ENCODE measurements around the gene BCKDK.

DNA sequence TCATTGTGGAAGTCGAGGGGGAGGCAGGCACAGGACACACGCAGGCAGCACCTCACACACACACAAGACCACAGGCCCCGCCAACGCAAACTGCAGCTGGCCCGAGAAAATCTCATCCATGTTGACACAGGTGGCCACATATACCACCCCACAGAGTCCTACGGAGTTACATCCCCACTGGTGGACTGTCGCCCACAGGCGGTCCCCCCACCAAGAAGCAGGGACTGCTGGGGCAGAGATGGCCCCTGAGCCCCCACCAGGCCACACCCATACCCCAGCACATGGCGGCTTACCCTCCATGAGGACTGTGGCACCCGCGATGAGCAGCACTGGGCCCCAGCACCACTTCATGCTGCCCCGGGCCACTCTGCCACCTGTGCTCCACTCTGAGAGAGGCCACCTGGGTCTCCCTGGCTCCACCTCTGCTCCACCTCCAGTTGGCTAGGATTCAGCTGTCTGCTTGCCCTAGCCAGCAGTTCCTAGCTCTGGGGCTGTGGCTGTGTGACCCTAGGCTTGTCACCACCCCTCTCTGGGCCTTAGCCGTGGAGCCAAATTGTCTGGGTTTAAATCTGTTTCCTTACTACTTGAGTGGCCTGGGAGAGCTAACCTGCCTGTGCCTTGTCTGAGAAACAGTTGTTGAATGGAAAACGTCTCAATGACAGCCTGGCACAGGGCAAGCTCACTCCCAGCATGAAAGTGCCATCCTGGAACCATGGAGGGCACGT is 19.6 kb upstream of the BCKDK start, which contains the start of gene PRSS53:
- no peak for TF ChIP-seq ZNF274 (IDR thresholded peaks at IDR 0.05; ENCODE audit: borderline replicate concordance, extremely low read depth, low read length)
- no peak for TF ChIP-seq NRF1 (IDR thresholded peaks at IDR 0.05; ENCODE audit: low read depth, low read length)
- TF ChIP-seq, protein P1, sequence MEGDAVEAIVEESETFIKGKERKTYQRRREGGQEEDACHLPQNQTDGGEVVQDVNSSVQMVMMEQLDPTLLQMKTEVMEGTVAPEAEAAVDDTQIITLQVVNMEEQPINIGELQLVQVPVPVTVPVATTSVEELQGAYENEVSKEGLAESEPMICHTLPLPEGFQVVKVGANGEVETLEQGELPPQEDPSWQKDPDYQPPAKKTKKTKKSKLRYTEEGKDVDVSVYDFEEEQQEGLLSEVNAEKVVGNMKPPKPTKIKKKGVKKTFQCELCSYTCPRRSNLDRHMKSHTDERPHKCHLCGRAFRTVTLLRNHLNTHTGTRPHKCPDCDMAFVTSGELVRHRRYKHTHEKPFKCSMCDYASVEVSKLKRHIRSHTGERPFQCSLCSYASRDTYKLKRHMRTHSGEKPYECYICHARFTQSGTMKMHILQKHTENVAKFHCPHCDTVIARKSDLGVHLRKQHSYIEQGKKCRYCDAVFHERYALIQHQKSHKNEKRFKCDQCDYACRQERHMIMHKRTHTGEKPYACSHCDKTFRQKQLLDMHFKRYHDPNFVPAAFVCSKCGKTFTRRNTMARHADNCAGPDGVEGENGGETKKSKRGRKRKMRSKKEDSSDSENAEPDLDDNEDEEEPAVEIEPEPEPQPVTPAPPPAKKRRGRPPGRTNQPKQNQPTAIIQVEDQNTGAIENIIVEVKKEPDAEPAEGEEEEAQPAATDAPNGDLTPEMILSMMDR (IDR thresholded peaks at IDR 0.05; ENCODE audit: control extremely low read depth in 1 of 3, insufficient read depth in 1 of 3, low read depth in 1 of 3, low read length in 3 of 3), result no peak
- TF ChIP-seq NANOG (IDR thresholded peaks at IDR 0.05; ENCODE audit: insufficient read depth, low read depth, low read length, poor library complexity, severe bottlenecking), result no peak
- no peak for TF ChIP-seq TCF12 (IDR thresholded peaks at IDR 0.05; ENCODE audit: low read depth, low read length)
- TF ChIP-seq CHD2 (IDR thresholded peaks at IDR 0.05; ENCODE audit: low read length), result no peak
- TF ChIP-seq, protein P2, sequence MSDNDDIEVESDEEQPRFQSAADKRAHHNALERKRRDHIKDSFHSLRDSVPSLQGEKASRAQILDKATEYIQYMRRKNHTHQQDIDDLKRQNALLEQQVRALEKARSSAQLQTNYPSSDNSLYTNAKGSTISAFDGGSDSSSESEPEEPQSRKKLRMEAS (IDR thresholded peaks at IDR 0.05), result no peak
